ENCODE measurements around the gene TAP2. TPM values are rescaled to one million over a fixed set of nuclear protein-coding genes. Genes with fewer than 3 reads are reported as not detected.
A peak's percentile ranks its signal among the peaks of the same experiment; 100 is the strongest.

TAP2 gene
- total RNA-seq, 1 experiment from 2014 or later, result 59.9 TPM

DNA sequence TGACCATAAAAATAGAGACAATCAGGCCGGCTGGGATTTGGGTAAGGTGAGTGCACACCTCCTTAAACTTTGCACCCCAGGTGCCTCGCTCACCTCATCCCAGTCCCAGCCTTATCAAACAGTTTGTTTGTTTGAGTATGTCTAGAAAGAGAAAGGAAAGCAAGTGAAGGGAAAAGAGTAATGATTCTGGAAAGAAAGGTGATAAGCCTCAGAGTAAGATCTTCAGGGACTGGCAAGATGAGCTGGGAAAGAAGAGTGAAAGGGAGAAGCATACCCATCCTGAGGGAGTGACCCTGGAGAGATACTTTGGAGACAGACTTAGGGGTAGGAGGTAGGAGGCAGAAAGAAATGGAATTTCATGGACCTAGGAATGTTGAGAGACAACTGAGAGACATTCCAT lies 1.7 kb downstream of the TAP2 start:
- H3K79me2 ChIP-seq (ENCODE audit: insufficient read depth, low read length), result peaks cover 9% of the 10 kb centered on the region; the same call in 1 of the 2 replicates
- no peaks in the 10 kb centered on the region for H3K9me2 ChIP-seq (ENCODE audit: insufficient read depth)
- H3K4me2 ChIP-seq (ENCODE audit: low read length), result peak overlapping the region; percentile 98
- no peak overlapping the region for H2AFZ ChIP-seq (ENCODE audit: low read depth, low read length, poor library complexity, severe bottlenecking)
- intact Hi-C loops (cut with micrococcal nuclease), result loop anchor here (5.0 kb wide), 1 partner anchor 110 kb away; no protein-coding TSS in a partner anchor
- BruUV-seq (replicated peaks), result no TSS peak
- H3K36me3 ChIP-seq (ENCODE audit: control insufficient read depth in 1 of 2, insufficient read depth in 2 of 2, low read length in 2 of 2), result peaks cover 0 to 30% of the 10 kb centered on the region in 2 experiments; a peak in 2 of 4 replicates
- peak overlapping the region in 1 of 2 experiments; percentile 84; a peak in 2 of 4 replicates for H3K4me3 ChIP-seq (replicated peaks in 1 of 2; ENCODE audit: low read depth in 1 of 2, low read length in 2 of 2)
- no peaks in the 10 kb centered on the region for H3K27me3 ChIP-seq (ENCODE audit: insufficient read depth, low read length)
- no peak overlapping the region for H3K9ac ChIP-seq (ENCODE audit: low read length)
- H3K27ac ChIP-seq (ENCODE audit: low read depth, low read length), result no peak overlapping the region
- CTCF ChIA-PET, result interaction anchor here (3.5 kb wide), 3 partner anchors 19 to 33 kb away, joined by 55 to 189 read pairs (median 80); partner anchors contain the start of genes PSMB9 and TAP1
- peaks cover 6 to 20% of the 10 kb centered on the region in 2 experiments; a peak in 3 of 4 replicates for H3K4me1 ChIP-seq (ENCODE audit: control insufficient read depth in 1 of 2, insufficient read depth in 2 of 2, low read length in 2 of 2)
- ATAC-seq, result no peak
- H3K9me3 ChIP-seq (ENCODE audit: control insufficient read depth in 1 of 2, insufficient read depth in 1 of 2, low read depth in 1 of 2, low read length in 2 of 2), result no peaks in the 10 kb centered on the region
- TF ChIP-seq ELF1 (IDR thresholded peaks at IDR 0.05; ENCODE audit: borderline replicate concordance, low read depth) (no peak), EZH2 (IDR thresholded peaks at IDR 0.05) (no peak), RAD21 (IDR thresholded peaks at IDR 0.05; ENCODE audit: low read depth) (no peak)
- H4K20me1 ChIP-seq (ENCODE audit: insufficient read depth), result no peaks in the 10 kb centered on the region
- DNase-seq (ENCODE audit: low read depth, low spot score), result no peak
- POLR2A ChIA-PET, result interaction anchor here (3.0 kb wide), 1 partner anchor 9 kb away, joined by 10 read pairs; no protein-coding TSS in a partner anchor
- RAD21 ChIA-PET (ENCODE audit: low non-redundant PET in 1 of 2, low total read pairs in 2 of 2, uncharacterized antibody in 2 of 2, unreplicated experiment in 2 of 2), result interaction anchor here in 1 of 2 experiments (2.5 kb wide), 1 partner anchor 31 kb away, joined by 36 read pairs; no protein-coding TSS in a partner anchor

DNA sequence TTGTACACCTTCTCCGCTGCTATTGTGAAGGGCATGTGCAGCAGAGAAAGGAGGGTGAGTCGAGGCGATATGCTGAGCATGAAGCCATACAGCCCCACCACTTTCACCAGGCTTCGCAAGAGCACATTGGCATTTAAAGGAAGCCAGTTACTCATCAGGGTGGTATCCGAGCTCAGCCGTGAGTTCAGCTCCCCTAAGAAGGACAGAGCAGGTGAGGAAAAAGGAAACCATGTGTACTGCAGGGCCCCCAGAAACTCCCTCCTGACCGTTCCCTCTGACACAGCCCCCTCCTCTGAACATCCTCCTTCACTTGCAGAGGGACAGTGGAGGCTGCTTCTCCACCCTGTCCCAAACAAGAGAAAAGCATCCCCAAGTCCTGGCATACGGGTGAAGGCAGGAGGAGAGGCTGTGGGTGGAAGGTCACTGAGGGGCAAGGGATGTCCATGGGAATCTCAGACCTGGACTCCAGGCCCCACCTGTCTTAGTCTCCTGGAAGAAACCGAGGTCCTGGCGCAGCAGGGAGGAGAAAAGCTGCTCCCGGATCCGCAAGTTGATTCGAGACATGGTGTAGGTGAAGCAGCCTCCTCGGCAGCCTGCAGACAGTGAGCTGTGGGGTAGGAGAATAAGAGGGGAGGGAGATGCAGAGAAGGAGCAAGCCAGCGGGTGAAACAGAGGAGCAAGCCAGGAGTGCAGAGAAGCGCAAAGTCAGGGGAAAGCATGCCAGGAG lies 3.2 kb downstream of the TAP2 start:
- TF ChIP-seq SP1 (IDR thresholded peaks at IDR 0.05; ENCODE audit: low read depth) (no peak), FOSL1 (IDR thresholded peaks at IDR 0.05; ENCODE audit: low read depth) (no peak), SRF (IDR thresholded peaks at IDR 0.05; ENCODE audit: low read depth) (no peak), TCF7L2 (IDR thresholded peaks at IDR 0.05; ENCODE audit: borderline replicate concordance, extremely low read depth, insufficient read depth, insufficient read length) (no peak), POLR2AphosphoS5 (IDR thresholded peaks at IDR 0.05; ENCODE audit: low read depth, low read length) (no peak), CEBPB (IDR thresholded peaks at IDR 0.05; ENCODE audit: low read depth) (no peak), CBX3 (IDR thresholded peaks at IDR 0.05; ENCODE audit: low read depth) (no peak), POLR2A (IDR thresholded peaks at IDR 0.05; ENCODE audit: borderline replicate concordance, extremely low read depth, insufficient read depth, insufficient read length) (no peak), ZNF274 (IDR thresholded peaks at IDR 0.05; ENCODE audit: low read depth, low read length) (no peak)
- TF ChIP-seq, protein P1, sequence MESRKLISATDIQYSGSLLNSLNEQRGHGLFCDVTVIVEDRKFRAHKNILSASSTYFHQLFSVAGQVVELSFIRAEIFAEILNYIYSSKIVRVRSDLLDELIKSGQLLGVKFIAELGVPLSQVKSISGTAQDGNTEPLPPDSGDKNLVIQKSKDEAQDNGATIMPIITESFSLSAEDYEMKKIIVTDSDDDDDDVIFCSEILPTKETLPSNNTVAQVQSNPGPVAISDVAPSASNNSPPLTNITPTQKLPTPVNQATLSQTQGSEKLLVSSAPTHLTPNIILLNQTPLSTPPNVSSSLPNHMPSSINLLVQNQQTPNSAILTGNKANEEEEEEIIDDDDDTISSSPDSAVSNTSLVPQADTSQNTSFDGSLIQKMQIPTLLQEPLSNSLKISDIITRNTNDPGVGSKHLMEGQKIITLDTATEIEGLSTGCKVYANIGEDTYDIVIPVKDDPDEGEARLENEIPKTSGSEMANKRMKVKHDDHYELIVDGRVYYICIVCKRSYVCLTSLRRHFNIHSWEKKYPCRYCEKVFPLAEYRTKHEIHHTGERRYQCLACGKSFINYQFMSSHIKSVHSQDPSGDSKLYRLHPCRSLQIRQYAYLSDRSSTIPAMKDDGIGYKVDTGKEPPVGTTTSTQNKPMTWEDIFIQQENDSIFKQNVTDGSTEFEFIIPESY (IDR thresholded peaks at IDR 0.05; ENCODE audit: extremely low read depth, insufficient replicate concordance, low read length), result no peak
- TF ChIP-seq, protein P2, sequence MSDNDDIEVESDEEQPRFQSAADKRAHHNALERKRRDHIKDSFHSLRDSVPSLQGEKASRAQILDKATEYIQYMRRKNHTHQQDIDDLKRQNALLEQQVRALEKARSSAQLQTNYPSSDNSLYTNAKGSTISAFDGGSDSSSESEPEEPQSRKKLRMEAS (IDR thresholded peaks at IDR 0.05), result no peak
- RAD21 ChIA-PET (ENCODE audit: low non-redundant PET in 1 of 2, low total read pairs in 2 of 2, uncharacterized antibody in 2 of 2, unreplicated experiment in 2 of 2), result no interaction called here
- peaks cover 9% of the 10 kb centered on the region; the same call in 1 of the 2 replicates for H3K79me2 ChIP-seq (ENCODE audit: insufficient read depth, low read length)
- CTCF ChIA-PET, result interaction anchor here (1.3 kb wide), 1 partner anchor 33 kb away, joined by 3 read pairs; no protein-coding TSS in a partner anchor
- H4K20me1 ChIP-seq (ENCODE audit: insufficient read depth), result no peaks in the 10 kb centered on the region
- DNase-seq (ENCODE audit: low read depth, low spot score) (no peak), ATAC-seq (no peak)
- no peak overlapping the region for H3K4me2 ChIP-seq (ENCODE audit: low read length)
- no peaks in the 10 kb centered on the region for H3K27me3 ChIP-seq (ENCODE audit: insufficient read depth, low read length)
- BruUV-seq (replicated peaks), result no TSS peak
- H3K27ac ChIP-seq (ENCODE audit: low read depth, low read length), result no peak overlapping the region
- peaks cover 6 to 20% of the 10 kb centered on the region in 2 experiments; a peak in 3 of 4 replicates for H3K4me1 ChIP-seq (ENCODE audit: control insufficient read depth in 1 of 2, insufficient read depth in 2 of 2, low read length in 2 of 2)
- peaks cover 9 to 45% of the 10 kb centered on the region in 2 experiments; a peak in 2 of 4 replicates for H3K36me3 ChIP-seq (ENCODE audit: control insufficient read depth in 1 of 2, insufficient read depth in 2 of 2, low read length in 2 of 2)
- H3K9me2 ChIP-seq (ENCODE audit: insufficient read depth), result no peaks in the 10 kb centered on the region
- H3K4me3 ChIP-seq (replicated peaks in 1 of 2; ENCODE audit: low read depth in 1 of 2, low read length in 2 of 2), result no peak overlapping the region
- POLR2A ChIA-PET, result no interaction called here
- H2AFZ ChIP-seq (ENCODE audit: low read depth, low read length, poor library complexity, severe bottlenecking), result no peak overlapping the region
- H3K9me3 ChIP-seq (ENCODE audit: control insufficient read depth in 1 of 2, insufficient read depth in 1 of 2, low read depth in 1 of 2, low read length in 2 of 2), result no peaks in the 10 kb centered on the region
- H3K9ac ChIP-seq (ENCODE audit: low read length), result no peak overlapping the region
- intact Hi-C loops (cut with micrococcal nuclease), result loop anchor here (5.0 kb wide), 1 partner anchor 112 kb away; no protein-coding TSS in a partner anchor

All from HCT116 (cell line).